HepG2 (cell line): ENCODE results near the gene LDLRAD4. TPM values are rescaled to one million over a fixed set of nuclear protein-coding genes. Genes with fewer than 3 reads are reported as not detected.

ENCODE experiments used
- CEBPZ ChIP-seq: IDR thresholded peaks from 2 replicates; pipeline ENCODE4 v1.6.1; 2012; ENCODE audit warnings: low read length, improper control_type of control experiment
- HNF1B ChIP-seq: sonication (generic); formaldehyde crosslinking; IDR thresholded peaks from 2 replicates; pipeline ENCODE4 v1.5.1; 2020; ENCODE audit warnings: mild to moderate bottlenecking, moderate library complexity, missing genetic modification reagents
- HOXA5 ChIP-seq: sonication (generic); formaldehyde crosslinking; IDR thresholded peaks from 2 replicates; pipeline ENCODE4 v1.4.0; 2020; ENCODE audit warnings: missing genetic modification reagents
- KDM6A ChIP-seq: IDR thresholded peaks from 2 replicates; pipeline ENCODE4 v1.6.1; 2016; ENCODE audit warnings: low read depth
- MIXL1 ChIP-seq: IDR thresholded peaks from 2 replicates; pipeline ENCODE4 v1.6.1; 2016
- NFIB ChIP-seq: sonication (generic); formaldehyde crosslinking; IDR thresholded peaks from 2 replicates; pipeline ENCODE4 v1.9.0; 2021; ENCODE audit warnings: missing genetic modification reagents, mild to moderate bottlenecking, borderline replicate concordance
- ONECUT2 ChIP-seq: sonication (generic); formaldehyde crosslinking; IDR thresholded peaks from 2 replicates; pipeline ENCODE4 v1.4.0; 2020; ENCODE audit warnings: missing genetic modification reagents
- PAX8 ChIP-seq: sonication (generic); formaldehyde crosslinking; IDR thresholded peaks from 2 replicates; pipeline ENCODE4 v1.8.0; 2022; ENCODE audit warnings: mild to moderate bottlenecking, missing genetic modification reagents, borderline replicate concordance
- SYNCRIP ChIP-seq: fragments of 200-400 bp; formaldehyde crosslinking; IDR thresholded peaks from 2 replicates; pipeline ENCODE4 v1.6.1; 2018; ENCODE audit warnings: mild to moderate bottlenecking, low read depth, low read length; ENCODE audit not compliant: insufficient read depth
- ZBTB4 ChIP-seq: sonication (generic); formaldehyde crosslinking; IDR thresholded peaks from 2 replicates; pipeline ENCODE4 v1.4.0; 2020; ENCODE audit warnings: missing genetic modification reagents, mild to moderate bottlenecking, borderline replicate concordance
- ZNF276 ChIP-seq: sonication (generic); formaldehyde crosslinking; IDR thresholded peaks from 2 replicates; pipeline ENCODE4 v1.4.0; 2020; ENCODE audit warnings: mild to moderate bottlenecking, low read depth, missing genetic modification reagents
- ZSCAN31 ChIP-seq: sonication (generic); formaldehyde crosslinking; IDR thresholded peaks from 2 replicates; pipeline ENCODE4 v1.5.0; 2020; ENCODE audit warnings: low read depth, mild to moderate bottlenecking, missing genetic modification reagents
- polyA plus RNA-seq, 8 experiments: library from polyadenylated mRNA; depleted of rRNA in 3 of 8; stranded (reverse) in 7 of 8; unstranded in 1 of 8; fragments of >200 nt; fragmentation: Illumina TruSeq in 4 of 8; extraction: Trizol in 4 of 8; gene quantifications; 2 replicates each; pipeline versions ENCODE4 v1.2.1 to v1.2.3, GENCODE V29; 2011 to 2016; ENCODE audit warnings: low read depth in 4 of 8, missing spikeins in 1 of 8, mixed read lengths in 1 of 8; ENCODE audit not compliant: insufficient read depth in 1 of 8
- total RNA-seq, 5 experiments: library from RNA; depleted of rRNA; stranded (reverse); fragments of >200 nt; fragmentation: Illumina TruSeq; extraction: Trizol; gene quantifications; 2 replicates each; pipeline ENCODE4 v1.2.3, GENCODE V29; 2016; ENCODE audit warnings: low read depth in 1 of 5

Gene LDLRAD4
- total and polyA plus RNA-seq, 2 of the 13 experiments (the other 11 are each of a cell fraction or from before 2014, with no cell fraction given), result 13.6 to 20.9 TPM

GRCh38 chr18:13253786-13254688, 35.5 kb downstream of the LDLRAD4 start (continued):
- TF ChIP-seq ZBTB4 (CRISPR knock-in tag) (no peak), CEBPZ (no peak), NFIB (CRISPR knock-in tag) (no peak), HNF1B (CRISPR knock-in tag) (no peak), ZSCAN31 (no peak), ZNF276 (CRISPR knock-in tag) (no peak), KDM6A (no peak), MIXL1 (CRISPR knock-in tag) (no peak), PAX8 (no peak), ONECUT2 (no peak), HOXA5 (CRISPR knock-in tag) (no peak), SYNCRIP (no peak)
